CD4-positive, alpha-beta memory T cell (primary cell): ENCODE measurements around the gene C9orf153. TPM values are rescaled to one million over a fixed set of nuclear protein-coding genes. Genes with fewer than 3 reads are reported as not detected.
"Not testable (repeated sequence)": the region's sequence is repeated elsewhere in the genome, so short reads cannot be mapped to it uniquely, and the experiment has no call there.

Experiments
- CTCF ChIA-PET: fragments of 350-600 bp; sonication (Branson Sonifier 250); formaldehyde crosslinking; loops from one replicate; lab custom pipeline; 2021; ENCODE audit warnings: inconsistent platforms; ENCODE audit not compliant: partially characterized antibody; lab: Charles Lee
- POLR2A ChIA-PET: fragments of 350-600 bp; sonication (Branson Sonifier 250); formaldehyde crosslinking; loops from one replicate; lab custom pipeline; 2021; ENCODE audit not compliant: partially characterized antibody; lab: Charles Lee
- DNase-seq, 5 donors: peaks; one replicate each; pipeline versions ENCODE4 v3.0.0 to v3.0.0-alpha.2; 2020 to 2022; ENCODE audit warnings: mixed read lengths in 1 of 5
- H3K27ac ChIP-seq: one replicate; pipeline ENCODE4 v1.7.0; 2013; ENCODE audit warnings: low read depth, low read length
- H3K27me3 ChIP-seq: 2 replicates; pipeline ENCODE4 v1.7.0; 2013; ENCODE audit warnings: mild to moderate bottlenecking, low read length, moderate library complexity; ENCODE audit not compliant: insufficient read depth
- H3K36me3 ChIP-seq: 2 replicates; pipeline ENCODE4 v1.7.0; 2013; ENCODE audit warnings: mild to moderate bottlenecking, low read length, moderate library complexity; ENCODE audit not compliant: insufficient read depth
- H3K4me1 ChIP-seq: 2 replicates; pipeline ENCODE4 v1.7.0; 2013; ENCODE audit warnings: mild to moderate bottlenecking, low read length, moderate library complexity; ENCODE audit not compliant: insufficient read depth
- H3K4me3 ChIP-seq, 2 donors: one replicate each; pipeline ENCODE4 v1.7.0; 2013; ENCODE audit warnings: low read length in 2 of 2, mild to moderate bottlenecking in 1 of 2
- H3K9me3 ChIP-seq, 2 donors: one replicate each; pipeline ENCODE4 v1.7.0; 2013; ENCODE audit warnings: low read length in 2 of 2, control low read depth in 1 of 2; ENCODE audit not compliant: control insufficient read depth in 1 of 2
- H3K27ac Mint-ChIP-seq, 7 donors: one replicate each; pipeline ENCODE4 v1.8.0; 2020 to 2021; ENCODE audit warnings: mixed read lengths in 7 of 7, mild to moderate bottlenecking in 6 of 7, inconsistent platforms in 3 of 7, moderate library complexity in 3 of 7
- H3K27me3 Mint-ChIP-seq, 2 donors: one replicate each; pipeline ENCODE4 v1.8.0; 2020 to 2021; ENCODE audit warnings: mixed read lengths in 2 of 2
- H3K36me3 Mint-ChIP-seq, 2 donors: one replicate each; pipeline ENCODE4 v1.8.0; 2020 to 2021; ENCODE audit warnings: mixed read lengths in 2 of 2, inconsistent platforms in 1 of 2, mild to moderate bottlenecking in 1 of 2
- H3K4me1 Mint-ChIP-seq, 4 donors: one replicate each; pipeline ENCODE4 v1.8.0; 2020 to 2021; ENCODE audit warnings: mixed read lengths in 4 of 4, mild to moderate bottlenecking in 1 of 4
- H3K4me3 Mint-ChIP-seq, 8 donors: one replicate each; pipeline ENCODE4 v1.8.0; 2020 to 2021; ENCODE audit warnings: mixed read lengths in 8 of 8, mild to moderate bottlenecking in 7 of 8, moderate library complexity in 6 of 8, inconsistent platforms in 3 of 8
- H3K9me3 Mint-ChIP-seq, 8 donors: one replicate each; pipeline ENCODE4 v1.8.0; 2020 to 2021; ENCODE audit warnings: mixed read lengths in 8 of 8, mild to moderate bottlenecking in 5 of 8, inconsistent platforms in 3 of 8, moderate library complexity in 1 of 8
- intact Hi-C: fragments of 100-400 bp; cut with micrococcal nuclease; formaldehyde crosslinking; loops from one replicate; pipeline ENCODE4 v1.15.1; 2023
- polyA plus RNA-seq, 2 donors: library from polyadenylated mRNA; unstranded; fragments of 300-500 nt; fragmentation: Illumina TruSeq; gene quantifications; one replicate each; pipeline ENCODE4 v1.2.3, GENCODE V29; 2021
- total RNA-seq, 2 experiments: library from RNA; stranded (reverse); gene quantifications; one replicate each; pipeline ENCODE4 v1.2.3, GENCODE V29; 2021

C9orf153 gene
- total and polyA plus RNA-seq, 4 experiments from 2014 or later = 0.55 to 0.87 TPM; not detected in 2

- DNase-seq = no peak
- Mint-ChIP-seq H3K36me3 (no peaks in the 10 kb centered on the region), H3K27ac (peak overlapping the region in 2 of 7 donors; percentile 17 to 25), H3K9me3 (no peaks in the 10 kb centered on the region), H3K27me3 (peaks cover 0 to 4% of the 10 kb centered on the region in 2 donors), H3K4me1 (peaks cover 0 to 5% (median under 1%) of the 10 kb centered on the region in 4 donors), H3K4me3 (no peak overlapping the region)
- no peaks in the 10 kb centered on the region for H3K4me1 ChIP-seq
- H3K9me3 ChIP-seq = no peaks in the 10 kb centered on the region
- ChIA-PET CTCF (interaction anchor here (0.6 to 2.6 kb wide), 16 partner anchors 8 to 1123 kb away, joined by 3 to 17 read pairs (median 3); no protein-coding TSS in a partner anchor), POLR2A (interaction anchor here (0.7 kb wide), 1 partner anchor 28 kb away, joined by 3 read pairs; no protein-coding TSS in a partner anchor)
- no peak overlapping the region for H3K27ac ChIP-seq
- H3K27me3 ChIP-seq = no peaks in the 10 kb centered on the region
- H3K4me3 ChIP-seq = no peak overlapping the region
- intact Hi-C loops = no loop called here
- H3K36me3 ChIP-seq = no peaks in the 10 kb centered on the region
These were observed 57.8 kb downstream of the C9orf153 start for GRCh38 chr9:86201474-86202337.

GRCh38 chr9:86200599-86201162 is 58.8 kb downstream of the C9orf153 start:
- ChIA-PET CTCF (interaction anchor here (0.6 to 2.6 kb wide), 5 partner anchors 9 to 1124 kb away, joined by 3 to 17 read pairs (median 3); no protein-coding TSS in a partner anchor), POLR2A (no interaction called here)
- Histone ChIP-seq H3K27me3 (no peaks in the 10 kb centered on the region), H3K9me3 (no peaks in the 10 kb centered on the region), H3K4me1 (no peaks in the 10 kb centered on the region), H3K36me3 (no peaks in the 10 kb centered on the region), H3K27ac (no peak overlapping the region), H3K4me3 (no peak overlapping the region)
- Mint-ChIP-seq H3K27ac (no peak overlapping the region), H3K27me3 (peaks cover 0 to 4% of the 10 kb centered on the region in 2 donors), H3K4me3 (no peak overlapping the region), H3K36me3 (no peaks in the 10 kb centered on the region), H3K9me3 (no peaks in the 10 kb centered on the region), H3K4me1 (peaks cover 0 to 5% (median under 1%) of the 10 kb centered on the region in 4 donors)
- no peak for DNase-seq
- intact Hi-C loops = no loop called here

GRCh38 chr9:86193088-86193487 is 66.4 kb downstream of the C9orf153 start:
- H3K9me3 ChIP-seq = peaks cover 0 to 3% of the 10 kb centered on the region in 2 donors
- no peaks in the 10 kb centered on the region for H3K27me3 ChIP-seq
- no peak overlapping the region for H3K27ac ChIP-seq
- Mint-ChIP-seq H3K4me1 (no peaks in the 10 kb centered on the region), H3K36me3 (peaks cover 0 to 12% of the 10 kb centered on the region in 2 donors), H3K27ac (no peak overlapping the region), H3K27me3 (peaks cover 0 to 4% of the 10 kb centered on the region in 2 donors), H3K9me3 (peaks cover 5 to 39% (median 19%) of the 10 kb centered on the region in 8 donors), H3K4me3 (no peak overlapping the region)
- POLR2A ChIA-PET = no interaction called here
- CTCF ChIA-PET = interaction anchor here (1.2 to 3.6 kb wide), 2 partner anchors 9 kb away, joined by 7 to 17 read pairs; no protein-coding TSS in a partner anchor
- intact Hi-C loops = no loop called here
- H3K36me3 ChIP-seq = no peaks in the 10 kb centered on the region
- no peak overlapping the region for H3K4me3 ChIP-seq
- H3K4me1 ChIP-seq = no peaks in the 10 kb centered on the region
- DNase-seq = no peak

GRCh38 chr9:86190700-86191099 is 68.8 kb downstream of the C9orf153 start:
- H3K4me1 ChIP-seq, H3K9me3 ChIP-seq, DNase-seq, H3K36me3 ChIP-seq, H3K4me3 Mint-ChIP-seq, H3K27me3 Mint-ChIP-seq, H3K4me3 ChIP-seq, intact Hi-C loops, H3K27me3 ChIP-seq, H3K4me1 Mint-ChIP-seq, POLR2A ChIA-PET, H3K27ac ChIP-seq: not testable (repeated sequence)
- Mint-ChIP-seq H3K27ac (peak overlapping the region in 1 of 7 donors; percentile 15), H3K36me3 (peaks cover 0 to 12% of the 10 kb centered on the region in 2 donors), H3K9me3 (peaks cover 5 to 50% (median 26%) of the 10 kb centered on the region in 8 donors)
- CTCF ChIA-PET = interaction anchor here (1.2 to 3.6 kb wide), 2 partner anchors 11 to 223 kb away, joined by 3 to 17 read pairs; no protein-coding TSS in a partner anchor

GRCh38 chr9:86187121-86187520 is 72.3 kb downstream of the C9orf153 start:
- ChIA-PET POLR2A (no interaction called here), CTCF (no interaction called here)
- intact Hi-C loops = no loop called here
- Histone ChIP-seq H3K4me3 (no peak overlapping the region), H3K9me3 (no peaks in the 10 kb centered on the region), H3K27me3 (no peaks in the 10 kb centered on the region), H3K27ac (no peak overlapping the region), H3K36me3 (no peaks in the 10 kb centered on the region), H3K4me1 (no peaks in the 10 kb centered on the region)
- H3K4me1 Mint-ChIP-seq = no peaks in the 10 kb centered on the region
- DNase-seq = no peak
- peaks cover 0 to 25% (median 13%) of the 10 kb centered on the region in 8 donors for H3K9me3 Mint-ChIP-seq
- H3K27ac Mint-ChIP-seq = no peak overlapping the region
- no peak overlapping the region for H3K4me3 Mint-ChIP-seq
- H3K36me3 Mint-ChIP-seq = no peaks in the 10 kb centered on the region
- peaks cover 6 to 10% of the 10 kb centered on the region in 2 donors for H3K27me3 Mint-ChIP-seq

GRCh38 chr9:86186696-86187095 is 72.8 kb downstream of the C9orf153 start:
- H3K4me1 ChIP-seq = no peaks in the 10 kb centered on the region
- H3K27me3 Mint-ChIP-seq = peaks cover 6 to 10% of the 10 kb centered on the region in 2 donors
- H3K27ac ChIP-seq = no peak overlapping the region
- H3K36me3 Mint-ChIP-seq = no peaks in the 10 kb centered on the region
- intact Hi-C loops = no loop called here
- DNase-seq = no peak
- no peaks in the 10 kb centered on the region for H3K36me3 ChIP-seq
- H3K4me1 Mint-ChIP-seq = no peaks in the 10 kb centered on the region
- peaks cover 0 to 23% (median 12%) of the 10 kb centered on the region in 8 donors for H3K9me3 Mint-ChIP-seq
- no peak overlapping the region for H3K4me3 Mint-ChIP-seq
- no peak overlapping the region for H3K4me3 ChIP-seq
- no peaks in the 10 kb centered on the region for H3K27me3 ChIP-seq
- ChIA-PET POLR2A (no interaction called here), CTCF (no interaction called here)
- H3K27ac Mint-ChIP-seq = no peak overlapping the region
- no peaks in the 10 kb centered on the region for H3K9me3 ChIP-seq

GRCh38 chr9:86185872-86186271 is 73.6 kb downstream of the C9orf153 start:
- POLR2A ChIA-PET = no interaction called here
- intact Hi-C loops = no loop called here
- no peaks in the 10 kb centered on the region for H3K4me1 Mint-ChIP-seq

More at GRCh38 chr9:86185872-86186271, 73.6 kb downstream of the C9orf153 start:
- DNase-seq = no peak
- Histone ChIP-seq H3K27ac (no peak overlapping the region), H3K27me3 (no peaks in the 10 kb centered on the region), H3K4me3 (no peak overlapping the region), H3K9me3 (no peaks in the 10 kb centered on the region), H3K36me3 (no peaks in the 10 kb centered on the region), H3K4me1 (no peaks in the 10 kb centered on the region)
- no peak overlapping the region for H3K27ac Mint-ChIP-seq
- H3K27me3 Mint-ChIP-seq = peaks cover 6 to 10% of the 10 kb centered on the region in 2 donors
- CTCF ChIA-PET = no interaction called here
- H3K9me3 Mint-ChIP-seq = peaks cover 0 to 17% (median 6%) of the 10 kb centered on the region in 8 donors
- no peak overlapping the region for H3K4me3 Mint-ChIP-seq
- H3K36me3 Mint-ChIP-seq = no peaks in the 10 kb centered on the region
